Mesenchymal stem cell (in vitro differentiated cells and primary cell): ENCODE results near the gene FBXL13.
A peak's percentile ranks its signal among the peaks of the same experiment; 100 is the strongest.

ENCODE experiments used
- DNase-seq: peaks from one replicate; pipeline ENCODE4 v3.0.0-alpha.2; 2013
- H2AFZ ChIP-seq: one replicate; pipeline ENCODE4 v1.6.1; 2013; ENCODE audit warnings: low read depth, mild to moderate bottlenecking, control low read depth, inconsistent platforms, low read length, moderate library complexity
- H2AK5ac ChIP-seq: 2 replicates; pipeline ENCODE4 v1.6.1; 2013; ENCODE audit warnings: low read length, moderate library complexity, mild to moderate bottlenecking, inconsistent platforms; ENCODE audit not compliant: severe bottlenecking
- H2BK120ac ChIP-seq: one replicate; pipeline ENCODE4 v1.6.1; 2013; ENCODE audit warnings: low read depth, mild to moderate bottlenecking, inconsistent platforms, low read length, moderate library complexity
- H2BK12ac ChIP-seq, 2 experiments: one replicate each; pipeline ENCODE4 v1.6.1; 2013; ENCODE audit warnings: inconsistent platforms in 2 of 2, low read length in 2 of 2, mild to moderate bottlenecking in 2 of 2, moderate library complexity in 2 of 2, control low read depth in 1 of 2
- H2BK15ac ChIP-seq: one replicate; pipeline ENCODE4 v1.6.1; 2013; ENCODE audit warnings: mild to moderate bottlenecking, low read depth, inconsistent platforms; ENCODE audit not compliant: poor library complexity, severe bottlenecking
- H2BK5ac ChIP-seq: 2 replicates; pipeline ENCODE4 v1.6.1; 2013; ENCODE audit warnings: low read depth, mild to moderate bottlenecking, low read length, control low read depth, inconsistent platforms; ENCODE audit not compliant: poor library complexity, severe bottlenecking
- H3K14ac ChIP-seq, 2 experiments: one replicate each; pipeline ENCODE4 v1.6.1; 2013; ENCODE audit warnings: inconsistent platforms in 2 of 2, low read length in 2 of 2, control low read depth in 1 of 2, mild to moderate bottlenecking in 1 of 2, moderate library complexity in 1 of 2
- H3K18ac ChIP-seq, 2 experiments: one replicate each; pipeline ENCODE4 v1.6.1; 2013; ENCODE audit warnings: inconsistent platforms in 2 of 2, low read length in 2 of 2, control low read depth in 1 of 2, low read depth in 1 of 2, mild to moderate bottlenecking in 1 of 2
- H3K23ac ChIP-seq, 2 experiments: one replicate each; pipeline ENCODE4 v1.6.1; 2013; ENCODE audit warnings: inconsistent platforms in 2 of 2, low read length in 2 of 2, mild to moderate bottlenecking in 2 of 2, moderate library complexity in 2 of 2, control low read depth in 1 of 2
- H3K27ac ChIP-seq: 2 replicates; pipeline ENCODE4 v1.5.1; 2013; ENCODE audit warnings: mild to moderate bottlenecking, moderate library complexity, low read length, control low read depth, inconsistent platforms; ENCODE audit not compliant: poor library complexity, severe bottlenecking
- H3K27me3 ChIP-seq, 2 experiments: 2 replicates each; pipeline versions ENCODE4 v1.6.1 to v1.7.0; 2013; ENCODE audit warnings: low read length in 2 of 2, mild to moderate bottlenecking in 2 of 2, moderate library complexity in 2 of 2, control low read depth in 1 of 2, inconsistent platforms in 1 of 2; ENCODE audit not compliant: control insufficient read depth in 1 of 2, insufficient read depth in 1 of 2
- H3K36me3 ChIP-seq, 2 experiments: 2 replicates each; pipeline versions ENCODE4 v1.6.1 to v1.7.0; 2013; ENCODE audit warnings: low read length in 2 of 2, control low read depth in 1 of 2, inconsistent platforms in 1 of 2, low read depth in 1 of 2, mild to moderate bottlenecking in 1 of 2; ENCODE audit not compliant: insufficient read depth in 2 of 2, control insufficient read depth in 1 of 2
- H3K4ac ChIP-seq, 2 experiments: one replicate each; pipeline ENCODE4 v1.6.1; 2013; ENCODE audit warnings: inconsistent platforms in 2 of 2, low read length in 2 of 2, mild to moderate bottlenecking in 2 of 2, moderate library complexity in 2 of 2, control low read depth in 1 of 2, low read depth in 1 of 2
- H3K4me1 ChIP-seq: 2 replicates; pipeline ENCODE4 v1.6.1; 2013; ENCODE audit warnings: low read depth, low read length, control low read depth; ENCODE audit not compliant: control insufficient read depth, insufficient read depth
- H3K4me2 ChIP-seq: 2 replicates; pipeline ENCODE4 v1.6.1; 2013; ENCODE audit warnings: low read length, mild to moderate bottlenecking, inconsistent platforms; ENCODE audit not compliant: poor library complexity, severe bottlenecking
- H3K4me3 ChIP-seq, 2 experiments: 2 replicates each; pipeline versions ENCODE4 v1.5.1 to v1.7.0; 2013; ENCODE audit warnings: low read length in 2 of 2, mild to moderate bottlenecking in 2 of 2, control low read depth in 1 of 2, low read depth in 1 of 2; ENCODE audit not compliant: insufficient read depth in 1 of 2
- H3K79me1 ChIP-seq: replicated peaks from 2 replicates; pipeline ENCODE4 v1.6.1; 2013; ENCODE audit warnings: mild to moderate bottlenecking, control low read depth, low read length, inconsistent platforms; ENCODE audit not compliant: poor library complexity, severe bottlenecking
- H3K9ac ChIP-seq: 2 replicates; pipeline ENCODE4 v1.7.0; 2013; ENCODE audit warnings: mild to moderate bottlenecking, low read length, moderate library complexity
- H3K9me3 ChIP-seq: 2 replicates; pipeline ENCODE4 v1.7.0; 2013; ENCODE audit warnings: mild to moderate bottlenecking, low read length; ENCODE audit not compliant: control insufficient read depth
- H4K8ac ChIP-seq: one replicate; pipeline ENCODE4 v1.6.1; 2013; ENCODE audit warnings: inconsistent platforms, mild to moderate bottlenecking, low read length, moderate library complexity
- H4K91ac ChIP-seq: one replicate; pipeline ENCODE4 v1.6.1; 2013; ENCODE audit warnings: mild to moderate bottlenecking, low read length, inconsistent platforms
- WGBS: methylation state at CpG from one replicate; pipeline ENCODE4 v1.1.7; 2013; ENCODE audit warnings: mixed read lengths; 5-methylcytosine and 5-hydroxymethylcytosine counted together

Gene FBXL13

DNA sequence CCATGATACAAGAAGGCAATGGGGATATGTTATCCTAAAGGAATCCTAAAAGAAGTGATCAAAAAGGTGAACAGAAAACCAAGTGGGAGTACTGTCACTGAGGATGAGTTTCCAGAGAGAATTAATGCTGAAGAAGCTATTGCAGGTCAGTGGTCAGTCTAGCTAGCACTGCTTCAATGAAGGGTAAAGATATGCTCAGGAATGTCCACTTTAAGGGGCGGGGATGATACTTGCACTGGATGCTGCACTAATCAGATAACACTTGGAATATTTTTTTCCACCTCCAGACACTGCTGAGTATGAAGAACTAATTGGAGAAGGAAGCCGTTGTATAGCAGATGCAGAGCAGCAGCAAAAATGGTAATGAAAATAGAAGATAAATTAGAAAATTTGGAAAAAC is 86.5 kb downstream of the FBXL13 start:
- Histone ChIP-seq H4K8ac (no peak overlapping the region), H2BK15ac (no peak overlapping the region), H2AK5ac (no peak overlapping the region), H2BK120ac (no peak overlapping the region), H3K18ac (no peak overlapping the region), H3K27me3 (no peaks in the 10 kb centered on the region), H3K27ac (no peak overlapping the region), H3K9ac (no peak overlapping the region), H3K9me3 (no peaks in the 10 kb centered on the region), H2BK12ac (no peak overlapping the region), H3K4me2 (no peak overlapping the region), H3K4ac (no peak overlapping the region), H3K79me1 (no peaks in the 10 kb centered on the region), H3K36me3 (no peaks in the 10 kb centered on the region), H3K23ac (no peak overlapping the region), H4K91ac (no peak overlapping the region), H3K14ac (no peak overlapping the region), H2BK5ac (no peak overlapping the region), H3K4me1 (peaks cover 10% of the 10 kb centered on the region), H3K4me3 (no peak overlapping the region), H2AFZ (no peak overlapping the region)
- WGBS, result 94% methylated on average over 2 of the region's 2 CpGs
- no peak for DNase-seq

GRCh38 chr7:102985176-102985783 is 89.3 kb downstream of the FBXL13 start:
- Histone ChIP-seq H3K79me1 (no peaks in the 10 kb centered on the region), H3K36me3 (no peaks in the 10 kb centered on the region), H3K4me3 (peak overlapping the region in 1 of 2 experiments; percentile 11), H3K4me2 (no peak overlapping the region), H2AFZ (peak overlapping the region; percentile 32), H2BK12ac (no peak overlapping the region), H3K23ac (no peak overlapping the region), H2BK120ac (no peak overlapping the region), H3K14ac (no peak overlapping the region), H3K18ac (no peak overlapping the region), H4K8ac (no peak overlapping the region), H2BK5ac (no peak overlapping the region), H3K27ac (no peak overlapping the region), H2AK5ac (peak overlapping the region; percentile 78), H3K9ac (no peak overlapping the region), H3K9me3 (no peaks in the 10 kb centered on the region), H2BK15ac (peak overlapping the region; percentile 61), H3K27me3 (no peaks in the 10 kb centered on the region), H3K4me1 (peaks cover 2% of the 10 kb centered on the region), H4K91ac (no peak overlapping the region), H3K4ac (no peak overlapping the region)
- no peak for DNase-seq

DNA sequence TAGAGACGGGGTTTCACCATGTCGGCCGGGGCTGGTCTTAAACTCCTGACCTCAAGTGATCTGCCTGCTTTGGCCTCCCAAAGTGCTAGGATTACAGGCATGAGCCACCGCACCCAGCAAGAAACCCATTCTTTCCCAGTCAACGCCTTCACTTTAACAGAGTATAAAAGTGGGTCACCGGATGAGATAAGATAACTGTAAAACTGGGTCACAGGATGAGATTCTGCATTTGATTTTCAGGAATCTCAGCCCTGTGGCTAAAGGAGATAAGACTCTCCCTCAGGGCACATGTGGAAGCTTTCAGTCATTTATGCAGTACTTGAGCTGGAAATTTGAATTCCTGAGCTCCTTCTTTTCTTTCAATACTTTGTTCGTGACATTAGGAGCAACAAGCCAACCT is 91.0 kb downstream of the FBXL13 start:
- no peak for DNase-seq
- Histone ChIP-seq H2AK5ac (no peak overlapping the region), H2BK12ac (no peak overlapping the region), H3K27ac (no peak overlapping the region), H3K9ac (no peak overlapping the region), H4K8ac (no peak overlapping the region), H3K14ac (no peak overlapping the region), H3K18ac (no peak overlapping the region), H3K4ac (no peak overlapping the region), H4K91ac (no peak overlapping the region), H3K27me3 (no peaks in the 10 kb centered on the region), H2AFZ (no peak overlapping the region), H3K23ac (no peak overlapping the region), H3K4me1 (peaks cover 2% of the 10 kb centered on the region), H2BK120ac (no peak overlapping the region), H3K9me3 (no peaks in the 10 kb centered on the region), H2BK5ac (no peak overlapping the region), H3K4me2 (no peak overlapping the region), H3K36me3 (no peaks in the 10 kb centered on the region), H3K79me1 (no peaks in the 10 kb centered on the region), H2BK15ac (no peak overlapping the region), H3K4me3 (no peak overlapping the region)
- 91% methylated on average over 4 of the region's 7 CpGs for WGBS

DNA sequence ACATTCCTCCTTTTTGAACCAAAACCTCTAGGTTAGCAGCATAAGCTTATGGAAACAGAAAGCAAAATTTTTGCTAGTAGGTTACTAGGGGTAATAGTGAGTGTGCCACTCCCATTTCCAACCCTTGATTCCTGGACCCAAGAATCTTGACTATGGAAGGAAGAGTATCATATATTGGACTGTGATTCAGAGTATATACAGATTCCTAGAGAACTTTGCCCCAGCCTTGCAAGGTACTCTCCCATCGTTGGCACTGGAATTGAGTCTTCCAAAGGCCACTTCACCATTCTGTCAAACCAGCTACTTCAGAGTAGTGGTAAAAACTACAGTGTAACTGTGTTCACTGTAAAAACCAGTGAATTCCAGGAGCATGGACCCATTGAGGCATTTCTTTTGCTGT is 92.4 kb downstream of the FBXL13 start:
- Histone ChIP-seq H2BK15ac (no peak overlapping the region), H2BK120ac (no peak overlapping the region), H3K27me3 (no peaks in the 10 kb centered on the region), H3K14ac (no peak overlapping the region), H3K79me1 (no peaks in the 10 kb centered on the region), H3K36me3 (no peaks in the 10 kb centered on the region), H2BK5ac (no peak overlapping the region), H2BK12ac (no peak overlapping the region), H3K4me3 (no peak overlapping the region), H2AFZ (no peak overlapping the region), H3K18ac (no peak overlapping the region), H2AK5ac (no peak overlapping the region), H4K91ac (no peak overlapping the region), H3K4me1 (peaks cover 2% of the 10 kb centered on the region), H3K4me2 (no peak overlapping the region), H3K9ac (no peak overlapping the region), H3K23ac (no peak overlapping the region), H4K8ac (no peak overlapping the region), H3K4ac (no peak overlapping the region), H3K9me3 (no peaks in the 10 kb centered on the region), H3K27ac (no peak overlapping the region)
- 87% methylated on average over 1 of the region's 1 CpG for WGBS
- no peak for DNase-seq
